GM18511 (cell line): ENCODE data around the gene LHX3.

Experiments
- ATAC-seq: cut with Tn5 transposase; IDR thresholded peaks from one replicate; pipeline ENCODE4 v1.9.1; 2021; ENCODE audit warnings: mild to moderate bottlenecking, moderate library complexity; ENCODE audit not compliant: unreplicated experiment

Gene LHX3

DNA sequence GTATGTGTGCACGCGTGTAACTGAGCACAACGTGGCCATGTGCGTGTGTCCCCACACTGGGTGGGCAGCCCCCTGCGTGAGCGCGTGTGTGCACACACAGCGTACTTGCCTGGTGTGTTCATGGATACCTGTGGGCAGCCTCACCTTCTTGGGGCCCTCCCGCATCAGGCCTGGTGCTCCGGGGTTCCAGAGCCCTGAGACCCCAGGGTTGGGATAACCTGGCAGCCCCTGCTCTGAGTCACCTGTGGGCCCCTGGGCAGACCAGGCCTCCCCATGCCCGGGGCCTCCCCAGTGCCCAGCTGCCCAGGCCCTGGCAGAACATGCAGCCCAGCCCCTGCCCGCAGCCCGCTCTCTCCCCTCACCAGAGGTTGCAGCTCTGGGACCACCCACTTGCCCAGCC lies 25.2 kb downstream of the LHX3 start:
- ATAC-seq: no peak

DNA sequence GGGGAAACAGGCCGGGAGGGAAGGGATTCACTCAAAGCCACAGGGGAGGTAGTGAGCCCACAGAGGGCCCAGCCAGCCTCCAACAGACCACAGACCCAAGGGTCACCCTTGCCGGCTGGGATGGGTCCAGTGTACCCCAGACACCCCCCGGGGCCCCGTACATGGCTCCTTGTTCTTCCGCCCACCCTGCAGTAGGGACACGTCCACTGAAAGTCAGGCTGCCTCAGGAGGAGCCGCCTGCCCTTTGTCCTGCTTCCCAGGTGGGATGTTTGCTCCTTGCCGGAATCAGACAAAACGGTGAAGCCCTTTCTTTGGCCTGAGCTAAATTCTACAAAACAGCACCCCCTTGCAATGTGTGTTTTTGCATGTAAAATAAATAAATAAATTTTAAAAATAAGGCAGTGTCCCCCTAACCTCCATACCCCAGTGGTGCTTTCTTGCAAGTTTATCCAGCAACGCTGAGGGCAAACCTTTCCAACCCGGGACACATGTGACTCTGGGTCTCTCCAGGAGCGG lies 25.8 kb downstream of the LHX3 start:
- no peak for ATAC-seq

DNA sequence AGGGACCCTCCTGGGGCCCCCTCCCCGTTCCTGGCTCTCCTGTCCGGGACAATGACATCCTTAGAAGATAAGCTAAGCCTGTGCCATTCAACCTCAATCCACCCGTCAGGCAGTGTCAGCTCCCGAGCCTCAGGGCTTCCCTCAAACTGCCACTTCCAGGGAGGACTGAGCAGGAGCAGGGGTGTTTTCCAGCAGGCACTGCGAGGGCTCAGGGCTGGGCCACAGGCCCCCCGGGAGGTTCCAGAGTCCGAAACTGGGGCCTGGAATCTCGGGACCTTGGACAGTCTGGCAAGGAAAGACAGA lies 26.2 kb downstream of the LHX3 start:
- no peak for ATAC-seq

DNA sequence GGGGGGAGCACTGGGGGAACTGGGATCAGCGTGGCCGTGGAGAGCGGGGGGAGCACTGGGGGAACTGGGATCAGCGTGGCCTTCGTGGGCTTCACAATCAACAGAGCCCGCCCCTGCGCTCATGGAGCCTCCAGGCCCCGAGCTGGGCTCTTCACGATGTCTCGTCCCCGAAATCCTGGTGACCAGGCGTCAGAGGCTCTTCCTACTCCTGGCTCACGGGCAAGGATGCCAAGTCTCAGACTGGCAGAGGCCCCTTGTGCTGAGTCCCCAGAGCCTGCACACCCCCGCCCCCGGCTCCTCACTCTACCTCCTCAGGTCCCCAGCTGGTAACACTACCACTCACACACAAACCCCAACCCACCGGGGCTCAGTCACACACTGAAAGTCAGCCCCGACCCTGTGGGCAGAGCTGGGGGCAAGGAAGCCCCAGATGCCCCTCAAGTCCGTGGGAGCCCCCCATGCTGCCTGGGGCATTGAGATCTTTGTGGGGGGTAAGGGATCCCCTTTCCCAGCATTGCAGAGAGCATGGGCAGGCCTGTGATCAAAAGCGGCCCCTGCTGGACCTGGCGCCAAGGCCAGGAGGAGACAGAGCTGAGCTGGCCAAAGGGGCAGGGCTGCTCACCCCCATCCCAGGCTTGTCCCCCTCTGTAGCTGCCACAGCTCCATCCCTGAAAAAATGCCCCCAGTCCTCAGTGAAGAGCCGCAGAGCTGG lies 26.7 kb downstream of the LHX3 start:
- ATAC-seq: no peak

DNA sequence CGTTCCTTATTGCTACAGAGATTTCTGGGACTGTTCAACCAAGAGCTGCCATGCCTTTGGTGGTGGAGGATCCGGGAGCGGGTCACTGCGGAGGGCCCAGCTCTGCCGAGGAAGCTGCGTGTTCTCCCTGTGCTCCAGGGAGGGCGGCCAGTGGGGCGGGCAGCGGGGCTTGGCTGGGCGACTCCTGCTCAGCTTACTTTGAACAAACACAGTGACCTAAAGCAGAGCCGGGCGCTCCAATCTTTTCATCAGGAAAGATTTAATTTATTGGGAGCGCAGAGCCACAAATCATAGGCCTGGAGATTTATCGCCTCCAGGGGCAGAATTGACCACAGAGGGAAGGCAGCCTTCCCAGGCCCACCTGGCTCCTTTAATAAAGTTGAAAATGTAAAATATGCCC lies 27.7 kb downstream of the LHX3 start:
- no peak for ATAC-seq

DNA sequence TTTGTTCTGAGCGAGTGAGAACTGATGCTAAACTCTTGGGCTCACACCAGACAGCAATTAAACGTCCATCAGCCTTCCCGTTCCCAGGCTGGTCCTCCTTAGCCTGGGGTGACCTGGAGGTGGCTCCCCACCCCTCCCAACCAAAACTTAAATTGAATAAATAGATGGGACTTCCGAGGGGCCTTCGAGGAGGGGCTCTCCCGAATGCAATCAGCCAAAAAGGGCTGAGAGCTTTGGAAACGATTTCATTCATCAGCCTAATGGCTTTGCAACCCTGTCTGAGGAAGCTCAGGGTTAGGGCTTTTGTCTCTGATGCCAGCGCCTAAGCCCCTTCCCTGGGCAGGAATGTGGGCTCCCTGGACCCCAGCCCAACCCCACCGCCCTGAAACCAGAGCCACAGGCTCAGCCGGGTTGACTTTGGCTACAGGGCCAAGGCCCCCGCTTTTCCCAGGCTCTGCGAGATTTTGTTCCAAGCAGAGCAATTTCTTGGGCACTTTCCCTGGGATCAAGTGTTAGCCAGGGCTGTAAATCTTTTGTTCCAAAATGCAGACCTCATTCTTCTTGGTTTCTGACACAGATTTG lies 29.2 kb downstream of the LHX3 start:
- ATAC-seq: no peak

DNA sequence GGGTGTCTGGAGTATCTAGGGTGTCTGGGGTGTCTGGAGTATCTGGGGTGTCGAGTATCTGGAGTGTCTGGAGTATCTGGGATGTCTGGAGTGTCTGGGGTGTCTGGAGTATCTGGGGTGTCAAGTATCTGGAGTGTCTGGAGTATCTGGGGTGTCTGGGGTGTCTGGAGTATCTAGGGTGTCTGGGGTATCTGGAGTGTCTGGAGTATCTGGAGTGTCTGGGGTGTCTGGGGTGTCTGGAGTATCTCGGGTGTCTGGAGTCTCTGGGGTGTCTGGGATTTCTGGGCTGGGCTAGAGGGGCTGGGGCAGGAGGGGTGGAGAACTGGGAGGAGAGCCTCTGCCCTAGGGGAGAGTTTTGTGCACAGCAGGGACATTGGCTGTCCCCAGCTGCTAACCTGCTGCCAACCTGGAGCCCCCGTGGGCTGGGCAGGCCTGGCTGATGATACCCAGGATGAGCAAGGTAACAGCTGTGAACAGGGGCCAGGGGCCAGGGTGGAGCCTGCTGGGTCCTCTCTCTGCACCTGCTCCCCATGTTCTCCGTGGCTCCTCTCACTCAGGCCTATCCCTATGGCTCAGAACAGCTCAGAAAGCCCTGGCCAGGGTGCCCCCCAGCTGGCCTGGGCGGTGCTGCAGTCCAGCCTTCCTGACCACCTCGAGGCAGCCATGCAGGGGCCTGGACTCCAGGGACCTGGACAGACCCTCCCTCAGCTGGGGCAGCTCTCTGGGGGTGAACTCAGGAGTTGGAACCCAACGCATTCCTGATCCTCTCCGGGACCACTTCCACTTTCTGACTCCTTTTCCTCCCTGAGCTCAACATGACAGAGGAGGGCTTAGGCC lies 29.9 kb downstream of the LHX3 start:
- ATAC-seq: no peak

DNA sequence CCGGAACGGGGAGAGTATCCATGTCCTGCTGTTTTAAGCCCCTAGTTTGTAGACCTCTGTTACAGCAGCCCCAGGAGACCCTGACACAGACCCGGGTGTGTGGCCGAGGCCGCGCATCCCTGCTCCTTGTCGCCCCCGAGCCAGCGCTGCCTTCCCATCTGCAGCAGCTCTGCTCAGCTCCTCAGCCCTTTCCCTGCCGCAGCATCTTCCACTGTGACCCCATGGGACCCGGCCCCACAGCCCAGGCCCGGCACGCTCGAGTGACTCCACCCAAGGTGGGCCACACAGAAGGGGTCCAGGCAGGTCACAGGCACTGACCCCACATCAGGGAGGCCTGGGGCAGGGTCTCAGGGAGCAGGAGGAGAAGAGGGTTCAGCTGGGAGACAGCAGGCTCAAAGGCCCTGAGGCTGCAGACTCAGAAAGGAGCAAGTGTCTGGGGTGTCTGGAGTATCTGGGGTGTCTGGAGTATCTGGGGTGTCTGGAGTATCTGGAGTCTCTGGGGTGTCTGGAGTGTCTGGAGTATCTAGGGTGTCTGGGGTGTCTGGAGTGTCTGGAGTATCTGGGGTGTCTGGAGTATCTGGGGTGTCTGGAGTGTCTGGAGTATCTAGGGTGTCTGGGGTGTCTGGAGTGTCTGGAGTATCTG lies 31.2 kb downstream of the LHX3 start:
- ATAC-seq: no peak

DNA sequence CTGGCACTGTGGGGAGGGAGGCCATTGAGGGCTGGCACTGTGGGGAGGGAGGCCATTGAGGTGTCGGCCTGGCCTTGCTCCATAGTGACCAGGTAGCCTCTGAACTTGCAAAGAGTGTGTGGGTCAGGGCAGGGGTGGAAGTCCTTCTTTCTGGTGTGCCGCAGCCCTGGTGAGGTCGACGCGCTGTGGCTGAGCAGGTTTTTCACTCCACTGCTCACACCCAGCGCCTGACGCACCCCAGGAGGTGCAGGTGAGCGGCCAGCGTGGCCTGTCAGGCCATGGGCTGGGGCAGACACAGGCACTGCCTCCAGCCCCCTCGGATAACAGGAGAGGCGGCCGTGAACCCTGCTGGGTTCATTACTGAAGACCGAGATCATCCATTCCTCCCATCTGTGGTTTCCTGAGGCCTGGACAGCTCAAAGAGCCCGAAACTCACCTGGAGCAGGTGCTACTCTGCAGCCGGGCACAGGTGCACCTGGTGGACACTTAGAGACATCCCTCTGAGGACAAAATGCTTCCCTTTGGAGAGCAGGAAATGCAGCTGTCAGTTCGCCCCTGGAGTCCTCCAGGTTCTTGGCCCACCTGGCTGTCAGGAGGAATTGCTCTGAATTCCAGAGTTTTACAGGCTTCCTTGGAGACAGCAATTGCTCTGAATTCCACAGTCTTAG lies 32.4 kb downstream of the LHX3 start:
- ATAC-seq: no peak

DNA sequence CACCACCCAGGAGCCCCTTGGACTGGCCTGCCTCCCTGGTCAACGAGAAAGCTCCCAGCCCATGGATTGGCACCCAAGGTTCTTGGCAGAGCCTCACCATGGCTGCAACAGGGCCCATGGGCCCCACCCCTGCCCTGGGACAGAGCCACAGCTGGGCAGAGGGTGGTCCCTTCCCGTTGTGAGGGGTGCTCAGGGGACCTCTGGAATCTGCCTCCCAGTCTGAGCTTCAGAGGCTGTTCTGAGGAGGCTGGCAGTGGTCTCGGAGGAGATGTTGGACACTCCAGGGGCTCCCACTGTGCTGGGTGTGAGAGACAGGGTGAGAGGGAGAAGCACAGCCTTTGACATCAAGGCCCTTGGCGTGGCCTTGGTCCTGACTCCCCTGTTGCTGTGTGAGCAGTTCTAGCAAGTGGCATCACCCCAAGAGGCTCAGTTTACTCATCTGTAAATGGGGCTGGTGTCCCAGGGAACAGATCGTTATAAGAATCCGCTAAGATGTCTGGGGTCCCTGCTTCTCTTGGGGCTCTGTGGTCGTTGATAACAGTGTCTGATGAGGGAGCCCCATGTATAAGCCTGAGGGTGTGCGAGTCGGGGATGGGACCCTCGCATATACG lies 33.0 kb downstream of the LHX3 start:
- ATAC-seq: no peak

DNA sequence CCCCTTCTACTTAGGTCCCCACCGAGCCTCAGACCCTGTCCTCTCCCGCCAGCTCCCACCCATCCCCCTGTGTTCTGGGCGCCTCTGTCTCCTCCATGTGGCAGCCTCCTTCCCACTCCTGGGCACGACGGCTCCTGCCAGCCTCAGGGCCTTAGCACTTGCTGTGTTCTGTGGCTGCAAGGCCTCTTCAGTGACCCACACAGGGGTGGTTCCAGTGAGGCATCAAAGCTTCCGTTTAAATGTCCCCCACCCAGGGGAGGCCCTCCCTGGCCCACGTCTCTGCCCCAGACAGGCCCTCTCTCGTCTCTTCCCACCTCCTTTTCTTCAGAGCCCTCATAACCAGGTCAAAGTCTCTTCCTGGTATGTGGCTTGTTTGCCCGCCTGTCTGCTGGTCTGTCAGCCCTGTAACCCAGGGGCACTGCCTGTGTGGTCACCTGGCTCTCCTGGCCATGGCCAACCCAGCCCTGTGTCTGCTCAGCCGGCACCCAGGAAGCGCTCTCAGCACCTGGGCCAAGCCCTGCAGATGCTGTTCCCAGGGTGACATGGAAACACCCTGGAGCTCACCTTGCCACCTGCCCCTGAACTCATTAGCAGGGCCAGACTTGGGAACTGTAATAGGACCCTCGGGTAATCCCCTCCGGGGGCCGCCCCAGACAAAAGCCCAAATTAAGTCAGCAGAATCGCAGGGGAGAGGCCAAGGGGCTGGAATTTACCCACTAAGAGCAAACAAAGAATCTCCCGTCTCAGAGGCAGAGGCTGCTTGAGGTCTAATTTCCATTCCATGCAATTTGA lies 33.7 kb downstream of the LHX3 start:
- no peak for ATAC-seq

DNA sequence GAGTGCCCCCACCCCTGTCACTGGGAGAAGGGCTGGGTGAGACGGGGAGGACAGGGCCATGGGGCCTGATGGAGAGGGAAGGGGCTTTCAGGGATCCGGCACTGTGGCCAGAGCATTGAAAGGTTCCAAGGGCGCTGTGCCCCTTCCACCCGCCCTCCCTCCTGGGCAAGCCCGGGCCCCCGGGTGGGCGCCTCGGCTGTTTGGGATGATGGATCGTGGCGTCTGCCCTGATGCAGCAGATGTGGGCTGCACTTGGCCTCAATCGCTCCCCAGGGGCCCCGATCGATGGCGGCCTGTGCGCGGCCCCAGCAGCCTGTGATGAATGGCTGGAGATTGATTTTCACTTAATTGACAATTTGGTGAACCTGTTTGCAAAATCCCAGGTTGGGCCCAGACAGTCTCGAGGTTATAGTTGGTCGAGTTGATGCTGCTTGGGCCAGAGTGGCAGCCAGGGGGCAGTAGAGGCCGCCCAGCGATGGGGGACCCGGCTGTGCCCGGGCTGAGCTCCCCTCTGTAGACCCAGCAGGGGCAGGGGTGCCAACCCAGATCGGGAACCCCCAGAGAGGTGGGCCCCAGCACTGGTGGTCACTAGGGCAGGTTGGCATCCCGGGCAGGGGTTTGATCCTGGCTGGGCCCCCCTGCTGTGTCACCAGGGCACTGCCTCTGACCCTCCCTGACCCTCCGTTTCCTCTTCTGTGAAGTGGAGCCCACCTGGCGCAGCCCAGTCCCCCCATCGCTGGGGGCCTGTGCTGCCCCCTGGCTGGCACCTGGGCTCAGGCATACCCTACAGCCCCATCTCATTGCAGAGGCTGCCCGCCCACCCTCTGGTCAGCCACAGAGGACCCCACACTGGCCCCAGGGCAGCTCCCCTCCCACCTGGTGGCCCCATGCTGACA lies 34.7 kb downstream of the LHX3 start:
- ATAC-seq: no peak

DNA sequence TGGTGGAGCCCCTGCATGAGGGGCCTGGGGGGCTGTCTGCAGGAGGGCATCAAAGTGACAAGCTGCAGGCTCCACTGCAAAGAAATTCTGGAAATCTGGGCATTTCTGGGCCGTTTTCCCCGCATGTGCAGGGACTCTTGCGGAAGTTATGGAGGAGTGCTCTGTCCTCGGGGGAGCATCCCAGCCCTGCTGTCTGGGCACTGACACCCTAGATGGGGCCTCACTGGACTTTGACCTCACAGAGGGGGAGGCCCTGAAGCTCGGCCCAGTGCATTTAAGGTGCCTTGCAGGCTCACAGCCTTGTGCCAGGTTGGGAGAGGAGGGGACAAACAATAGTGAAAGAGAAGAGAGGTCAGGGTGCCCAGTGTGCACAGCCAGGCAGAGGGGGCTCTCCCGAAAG lies 35.4 kb downstream of the LHX3 start:
- no peak for ATAC-seq

DNA sequence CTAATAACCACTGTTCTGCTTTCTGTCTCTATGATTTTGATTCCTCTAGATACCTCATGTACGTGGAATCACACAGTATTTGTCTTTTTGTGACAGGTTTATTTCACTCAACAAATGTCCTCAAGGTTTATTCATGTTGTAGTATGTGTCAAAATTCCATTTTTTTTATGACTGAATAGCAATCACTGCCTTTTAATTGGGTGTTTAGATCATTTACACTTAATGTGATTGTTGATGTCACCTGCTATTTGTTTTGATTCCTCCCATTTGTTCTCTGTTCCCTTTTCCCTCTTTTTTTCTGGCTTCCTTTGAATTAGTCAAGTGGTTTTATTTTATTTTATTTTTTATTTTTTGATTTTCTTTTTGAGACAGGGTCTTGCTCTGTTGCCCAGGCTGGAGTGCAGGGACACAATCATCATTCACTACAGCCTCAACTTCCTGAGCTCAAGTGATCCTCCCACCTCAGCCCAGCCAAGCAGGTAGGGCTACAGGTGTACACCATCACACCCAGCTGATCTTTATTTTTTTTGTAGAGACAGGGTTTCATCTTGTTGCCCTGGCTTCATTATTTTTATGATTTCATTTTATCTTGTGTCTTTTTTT lies 41.6 kb downstream of the LHX3 start:
- no peak for ATAC-seq

DNA sequence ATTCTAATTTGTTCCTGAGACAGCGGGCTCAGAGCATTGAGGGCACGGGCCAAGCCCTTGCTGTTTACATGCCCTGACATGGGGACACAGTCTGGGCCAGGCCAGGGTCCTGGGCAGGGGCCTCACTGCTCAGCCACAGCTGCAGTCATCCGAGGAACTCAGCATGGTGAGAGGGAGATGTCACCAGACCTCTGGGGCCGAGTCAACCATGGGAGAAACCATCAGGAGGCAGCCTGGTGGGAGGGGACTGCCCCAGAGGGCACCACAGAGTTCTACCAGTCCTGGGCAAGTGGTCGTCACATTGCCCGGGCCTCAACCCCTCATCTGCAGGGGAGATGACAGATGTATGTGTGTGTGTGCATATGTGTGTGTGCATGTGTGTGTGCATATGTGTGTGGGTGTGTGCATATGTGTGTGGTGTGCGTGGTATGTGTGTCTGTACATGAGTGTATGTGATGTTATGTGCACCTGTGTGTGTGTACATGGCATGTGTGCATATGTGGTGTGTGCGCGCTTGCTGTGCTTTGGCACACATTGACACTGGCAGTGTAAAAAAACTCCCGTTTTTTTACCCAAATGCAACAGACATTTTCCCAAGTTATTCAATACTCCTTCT lies 43.8 kb downstream of the LHX3 start:
- no peak for ATAC-seq

DNA sequence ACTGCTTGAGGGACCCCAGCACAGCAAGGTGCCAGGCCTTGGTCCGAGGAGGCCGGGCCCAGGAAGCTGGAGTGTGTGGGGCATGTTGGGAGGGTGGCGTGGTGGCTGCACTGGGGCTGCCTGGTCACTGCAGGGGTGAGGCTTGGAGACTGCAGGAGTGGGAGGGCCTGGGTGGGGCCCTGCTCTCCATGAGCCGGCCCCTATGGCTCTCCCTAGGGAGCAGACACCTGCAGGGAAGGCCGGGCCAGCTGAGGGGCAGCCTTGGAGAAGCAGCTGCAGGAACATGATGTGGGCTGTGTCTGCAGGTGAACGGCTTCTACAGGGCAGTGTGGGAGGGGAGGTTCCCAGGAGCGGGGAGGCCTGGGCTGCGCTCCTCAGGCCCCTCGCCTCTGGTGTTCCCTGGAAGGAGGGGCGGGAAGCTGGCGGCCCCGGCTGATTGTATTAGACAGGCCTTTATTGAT lies 44.5 kb downstream of the LHX3 start:
- ATAC-seq: no peak

DNA sequence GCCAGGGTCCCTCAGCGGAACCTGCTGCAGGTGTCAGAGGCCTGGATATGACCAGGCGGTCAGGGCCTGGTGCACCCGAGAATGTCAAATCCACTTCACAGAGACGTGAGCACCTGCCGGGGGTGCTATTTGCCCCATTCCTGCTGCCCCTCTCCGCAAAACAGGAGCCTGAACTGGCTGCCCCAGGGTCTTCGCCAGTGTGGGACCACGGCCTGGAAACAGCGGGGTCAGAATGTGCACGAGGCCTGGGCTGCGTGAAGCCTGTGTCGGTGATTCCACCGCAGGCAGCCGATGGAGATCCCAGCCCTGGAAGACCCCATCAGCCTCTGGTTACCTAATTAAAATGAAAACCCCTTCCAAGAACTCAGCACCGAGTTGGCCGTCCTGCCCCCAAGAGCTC lies 45.1 kb downstream of the LHX3 start:
- no peak for ATAC-seq
